Lower leg skin (tissue), 4 donors: ENCODE data around the gene APBA1. TPM values are rescaled to one million over a fixed set of nuclear protein-coding genes. Genes with fewer than 3 reads are reported as not detected.

Experiments
- DNase-seq, 2 donors: peaks; one replicate each; pipeline ENCODE4 v3.0.0-alpha.2; 2019; ENCODE audit warnings: low spot score in 2 of 2
- H3K4me3 ChIP-seq: fragments of 200-600 bp; sonication (generic); 2 replicates; pipeline ENCODE4 v1.5.1; 2017; ENCODE audit warnings: mild to moderate bottlenecking, low read depth; ENCODE audit not compliant: poor library complexity, severe bottlenecking
- POLR2A ChIP-seq, 2 donors: fragments of 450-650 bp; IDR thresholded peaks; one replicate each; pipeline ENCODE4 v1.6.1; 2016 to 2017; ENCODE audit warnings: antibody characterized with exemption in 2 of 2, mild to moderate bottlenecking in 1 of 2, moderate library complexity in 1 of 2
- WGBS, 2 donors: methylation state at CpG; one replicate each; pipeline ENCODE4 v1.1.5; 2018; 5-methylcytosine and 5-hydroxymethylcytosine counted together
- intact Hi-C: fragments of 100-400 bp; cut with DNase I; formaldehyde crosslinking; loops from one replicate; pipeline ENCODE4 v1.15.0; 2023; ENCODE audit warnings: low total_unique reads
- total RNA-seq, 4 donors: library from RNA; depleted of rRNA; stranded (reverse); fragments of >200 nt; gene quantifications; one replicate each; pipeline ENCODE4 v1.1.0, GENCODE V29; 2016
- TF ChIP-seq, protein P1 (sequence below), 3 donors: fragments of 450-650 bp; IDR thresholded peaks; one replicate each; pipeline ENCODE4 v1.5.1; 2016; ENCODE audit warnings: antibody characterized with exemption in 3 of 3, mild to moderate bottlenecking in 3 of 3, moderate library complexity in 2 of 3

The APBA1 gene
- total RNA-seq, 4 donors from 2014 or later: 4.9 to 12.7 (median 8.7) TPM

DNA sequence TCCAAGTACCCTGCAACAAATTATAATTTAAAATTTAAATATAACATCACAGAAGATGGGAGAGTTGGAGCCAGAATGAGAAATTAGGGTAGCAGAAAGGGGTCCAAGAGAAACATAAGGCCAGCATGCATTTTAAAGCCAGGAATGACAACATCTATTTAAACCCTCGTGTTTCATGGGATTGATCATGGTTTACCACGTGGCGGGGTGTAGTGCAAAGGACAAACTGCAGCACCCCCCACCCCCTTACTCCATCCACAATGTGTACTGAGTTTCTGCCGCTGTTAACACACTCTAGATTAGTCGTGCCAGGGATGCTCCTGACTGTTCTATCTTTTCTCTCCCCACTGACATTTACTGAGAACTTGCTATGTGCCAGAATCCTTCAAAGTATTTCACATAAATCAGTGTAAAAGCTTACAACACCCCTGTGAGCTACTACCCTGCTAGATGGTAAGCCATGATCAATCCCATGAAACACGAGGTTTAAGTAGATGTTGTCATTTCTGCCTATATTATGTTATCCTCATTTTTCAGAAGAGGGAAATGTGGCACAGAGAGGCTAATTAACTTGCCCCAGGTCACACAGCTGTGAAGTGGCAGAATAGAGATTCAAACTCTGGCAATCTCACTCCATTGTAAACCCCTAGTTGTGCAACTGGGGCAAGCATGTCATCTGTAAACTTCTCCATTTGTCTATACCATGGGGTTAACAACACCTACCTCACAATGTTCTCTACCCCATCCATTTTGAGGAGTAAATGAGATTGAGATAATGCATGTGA lies 210.9 kb downstream of the APBA1 start:
- no peak for TF ChIP-seq POLR2A (IDR thresholded peaks at IDR 0.05)
- TF ChIP-seq, protein P1, sequence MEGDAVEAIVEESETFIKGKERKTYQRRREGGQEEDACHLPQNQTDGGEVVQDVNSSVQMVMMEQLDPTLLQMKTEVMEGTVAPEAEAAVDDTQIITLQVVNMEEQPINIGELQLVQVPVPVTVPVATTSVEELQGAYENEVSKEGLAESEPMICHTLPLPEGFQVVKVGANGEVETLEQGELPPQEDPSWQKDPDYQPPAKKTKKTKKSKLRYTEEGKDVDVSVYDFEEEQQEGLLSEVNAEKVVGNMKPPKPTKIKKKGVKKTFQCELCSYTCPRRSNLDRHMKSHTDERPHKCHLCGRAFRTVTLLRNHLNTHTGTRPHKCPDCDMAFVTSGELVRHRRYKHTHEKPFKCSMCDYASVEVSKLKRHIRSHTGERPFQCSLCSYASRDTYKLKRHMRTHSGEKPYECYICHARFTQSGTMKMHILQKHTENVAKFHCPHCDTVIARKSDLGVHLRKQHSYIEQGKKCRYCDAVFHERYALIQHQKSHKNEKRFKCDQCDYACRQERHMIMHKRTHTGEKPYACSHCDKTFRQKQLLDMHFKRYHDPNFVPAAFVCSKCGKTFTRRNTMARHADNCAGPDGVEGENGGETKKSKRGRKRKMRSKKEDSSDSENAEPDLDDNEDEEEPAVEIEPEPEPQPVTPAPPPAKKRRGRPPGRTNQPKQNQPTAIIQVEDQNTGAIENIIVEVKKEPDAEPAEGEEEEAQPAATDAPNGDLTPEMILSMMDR (IDR thresholded peaks at IDR 0.05): no peak
- DNase-seq: no peak
- WGBS, 2 donors: 73 to 77% methylated on average over 6 of the region's 6 CpGs
- intact Hi-C loops: no loop called here
- H3K4me3 ChIP-seq: no peak overlapping the region

DNA sequence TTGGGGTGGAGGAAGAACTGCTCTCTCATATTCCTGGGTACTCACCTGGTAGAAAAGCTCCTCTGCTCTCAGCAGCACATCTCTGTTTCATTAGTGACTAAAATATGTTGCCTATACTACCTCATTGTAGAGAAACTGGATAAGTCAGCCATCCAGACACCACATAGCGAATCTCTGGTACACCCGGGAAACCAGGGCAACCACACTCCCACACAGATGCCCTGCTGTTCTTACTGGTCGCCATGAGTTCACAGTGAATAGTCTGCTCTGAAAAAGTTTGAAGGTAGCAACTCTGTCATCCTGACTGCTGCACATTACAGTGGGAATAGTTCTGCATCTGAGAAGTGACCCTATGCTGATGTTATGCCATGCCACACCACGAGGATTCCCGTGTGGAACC lies 212.2 kb downstream of the APBA1 start:
- no peak overlapping the region for H3K4me3 ChIP-seq
- intact Hi-C loops: no loop called here
- no peak for TF ChIP-seq POLR2A (IDR thresholded peaks at IDR 0.05)
- TF ChIP-seq, protein P1 (IDR thresholded peaks at IDR 0.05): no peak
- WGBS, 2 donors: 91% methylated on average over 5 of the region's 5 CpGs
- DNase-seq: peak in 1 of 2 donors; percentile 3

DNA sequence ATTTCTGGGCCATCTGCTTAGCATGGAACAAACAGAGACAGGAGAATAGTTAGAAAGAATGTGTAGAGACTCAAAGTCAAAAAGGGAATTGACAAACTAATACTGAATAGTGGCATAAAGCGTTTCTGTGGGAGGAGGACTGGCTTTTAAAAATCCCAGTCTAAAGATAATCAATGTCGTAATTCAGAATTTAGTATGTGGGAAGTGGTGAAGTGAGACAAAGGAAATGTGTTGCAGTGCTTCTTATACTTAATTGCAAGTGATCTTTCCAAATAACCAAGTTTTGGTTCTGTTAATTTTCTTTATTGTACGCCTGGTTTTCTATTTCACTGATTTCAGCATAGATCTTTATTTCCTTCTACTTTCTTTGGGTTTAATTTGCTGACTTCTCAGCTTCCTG lies 214.0 kb downstream of the APBA1 start:
- WGBS, 2 donors: 91 to 92% methylated on average over 3 of the region's 3 CpGs
- TF ChIP-seq, protein P1 (IDR thresholded peaks at IDR 0.05): no peak
- no peak for TF ChIP-seq POLR2A (IDR thresholded peaks at IDR 0.05)
- intact Hi-C loops: no loop called here
- DNase-seq: no peak
- no peak overlapping the region for H3K4me3 ChIP-seq

DNA sequence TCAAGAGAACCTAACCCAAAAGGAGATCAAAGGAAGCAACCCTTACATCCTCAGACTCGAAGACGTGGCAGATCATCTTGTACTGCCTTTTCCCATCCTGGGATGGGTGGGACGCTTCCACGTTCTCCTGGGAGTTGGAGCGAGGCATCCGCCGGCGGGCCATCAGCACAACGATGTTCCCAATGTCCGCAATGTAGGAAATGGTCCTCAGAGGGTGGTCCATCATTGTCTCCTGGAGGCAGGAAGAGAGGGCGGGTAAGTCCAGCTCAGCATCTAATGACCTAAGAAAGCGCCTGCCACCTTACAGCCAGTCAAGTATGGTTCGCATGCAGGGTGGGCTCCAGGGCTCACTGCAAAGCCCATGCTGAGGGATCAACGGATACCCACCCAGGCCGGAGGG lies 216.0 kb downstream of the APBA1 start:
- WGBS, 2 donors: 90 to 94% methylated on average over 14 to 15 of the region's 15 CpGs
- intact Hi-C loops: no loop called here
- no peak for DNase-seq

DNA sequence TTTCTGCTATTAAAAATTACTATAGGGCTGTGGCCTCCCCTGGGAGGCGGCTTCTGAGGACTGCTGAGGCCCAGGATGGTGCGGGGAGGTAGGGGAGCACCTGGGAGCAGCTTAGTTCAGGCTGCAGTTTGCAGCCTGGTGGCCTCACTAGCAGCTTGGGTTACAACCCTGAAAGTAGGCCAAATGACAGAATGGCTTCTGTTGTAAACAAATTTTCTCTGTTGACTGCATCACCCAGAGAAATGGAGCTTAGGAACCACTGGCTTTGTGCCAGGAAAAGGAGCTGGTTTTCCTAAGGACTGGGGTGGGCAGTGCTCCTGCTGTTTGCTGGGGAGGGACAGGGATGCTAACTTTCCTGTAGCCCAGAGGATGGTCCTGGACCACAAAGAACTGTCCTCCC lies 216.9 kb downstream of the APBA1 start:
- intact Hi-C loops: no loop called here
- no peak for DNase-seq
- WGBS, 2 donors: 96 to 100% methylated on average over 2 of the region's 2 CpGs
- TF ChIP-seq, protein P1 (IDR thresholded peaks at IDR 0.05): no peak
- TF ChIP-seq POLR2A (IDR thresholded peaks at IDR 0.05): no peak
- no peak overlapping the region for H3K4me3 ChIP-seq

More for the DNA sequence above, 216.0 kb downstream of the APBA1 start:
- no peak for TF ChIP-seq POLR2A (IDR thresholded peaks at IDR 0.05)
- no peak overlapping the region for H3K4me3 ChIP-seq

DNA sequence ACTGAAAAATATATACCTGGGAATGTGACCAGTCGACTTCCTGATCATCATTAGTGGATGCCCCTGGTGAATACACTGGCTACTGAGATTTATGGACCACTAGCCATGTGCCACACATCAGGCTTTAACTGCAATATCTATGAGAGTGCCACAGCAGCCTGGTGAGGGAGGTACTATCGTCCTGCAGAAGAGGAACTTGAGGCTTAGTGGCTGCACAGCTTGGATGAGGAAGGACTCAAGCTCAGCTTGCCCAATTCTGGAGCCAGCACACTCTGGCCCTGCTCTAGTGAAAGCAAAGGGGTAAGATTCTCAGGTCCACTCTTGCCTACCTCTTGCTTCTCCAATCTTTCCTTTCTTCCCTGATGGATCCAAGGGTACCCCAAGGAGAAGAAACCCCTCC lies 217.8 kb downstream of the APBA1 start:
- no peak overlapping the region for H3K4me3 ChIP-seq
- intact Hi-C loops: no loop called here
- no peak for TF ChIP-seq POLR2A (IDR thresholded peaks at IDR 0.05)
- TF ChIP-seq, protein P1 (IDR thresholded peaks at IDR 0.05): no peak
- DNase-seq: no peak
- 70 to 76% methylated on average over 2 of the region's 2 CpGs for WGBS, 2 donors
